ENCODE measurements around the gene ZNF683.

- TF ChIP-seq CTCF (IDR thresholded peaks at IDR 0.05), result no peak
- no peak for TF ChIP-seq EP300 (IDR thresholded peaks at IDR 0.05)
- TF ChIP-seq POLR2A (IDR thresholded peaks at IDR 0.05), result no peak
These were observed 46.9 kb upstream of the ZNF683 start for GRCh38 chr1:26419494-26419893.
